HAP-1 (cell line): ENCODE measurements around the gene ZFYVE19.
A peak's percentile ranks its signal among the peaks of the same experiment; 100 is the strongest.

ENCODE experiments used
- DNase-seq, 2 experiments: peaks; one replicate each; pipeline ENCODE4 v3.0.0-alpha.2; 2016 to 2020; ENCODE audit warnings: low spot score in 2 of 2
- H3K27me3 ChIP-seq: fragments of 250-450 bp; sonication (Bioruptor Pico); 2 replicates; pipeline ENCODE4 v1.5.1; 2020; ENCODE audit warnings: low read depth, mild to moderate bottlenecking, moderate library complexity
- H3K36me3 ChIP-seq: fragments of 250-450 bp; sonication (Bioruptor Pico); replicated peaks from 2 replicates; pipeline ENCODE4 v1.5.1; 2020; ENCODE audit warnings: mild to moderate bottlenecking
- H3K4me1 ChIP-seq: fragments of 250-450 bp; sonication (Bioruptor Pico); 2 replicates; pipeline ENCODE4 v1.5.1; 2020; ENCODE audit warnings: mild to moderate bottlenecking
- H3K4me3 ChIP-seq: fragments of 250-450 bp; sonication (Bioruptor Pico); 2 replicates; pipeline ENCODE4 v1.5.1; 2020; ENCODE audit warnings: mild to moderate bottlenecking, moderate library complexity
- H3K9me3 ChIP-seq: fragments of 250-450 bp; sonication (Bioruptor Pico); 2 replicates; pipeline ENCODE4 v1.5.1; 2020; ENCODE audit warnings: mild to moderate bottlenecking, moderate library complexity
- in situ Hi-C: fragments of 300-500 bp; cut with MboI; formaldehyde crosslinking; loops from 3 replicates; pipeline ENCODE4 v1.14.3; 2020; ENCODE audit warnings: low sequenced_read_pairs, inconsistent platforms, mixed read lengths

ZFYVE19 gene

GRCh38 chr15:40769274-40770146 is 37.4 kb upstream of the ZFYVE19 start, which contains the start of gene C15orf62:
C15orf62 (plus strand) TSS chr15:40769980; CDS start chr15:40770496, 516 bp downstream.
- Histone ChIP-seq H3K36me3 (peaks cover 15% of the 10 kb centered on the region), H3K9me3 (no peaks in the 10 kb centered on the region), H3K27me3 (no peaks in the 10 kb centered on the region), H3K4me3 (no peak within 1 kb of the TSS), H3K4me1 (peaks cover 13% of the 10 kb centered on the region)
- peak in 1 of 2 experiments; percentile 48 for DNase-seq
- in situ Hi-C loops: no loop called here

- peaks cover 22% of the 10 kb centered on the region for H3K36me3 ChIP-seq
- in situ Hi-C loops: no loop called here
- no peak overlapping the region for H3K4me3 ChIP-seq
- DNase-seq: no peak
- H3K27me3 ChIP-seq: no peaks in the 10 kb centered on the region
- H3K9me3 ChIP-seq: no peaks in the 10 kb centered on the region
- H3K4me1 ChIP-seq: peaks cover 7% of the 10 kb centered on the region
Measured at GRCh38 chr15:40770147-40770721, 36.7 kb upstream of the ZFYVE19 start.

GRCh38 chr15:40771242-40771641 is 35.6 kb upstream of the ZFYVE19 start:
- Histone ChIP-seq H3K4me3 (no peak overlapping the region), H3K36me3 (peaks cover 31% of the 10 kb centered on the region), H3K4me1 (no peaks in the 10 kb centered on the region), H3K9me3 (no peaks in the 10 kb centered on the region), H3K27me3 (no peaks in the 10 kb centered on the region)
- DNase-seq: no peak
- in situ Hi-C loops: no loop called here

DNA sequence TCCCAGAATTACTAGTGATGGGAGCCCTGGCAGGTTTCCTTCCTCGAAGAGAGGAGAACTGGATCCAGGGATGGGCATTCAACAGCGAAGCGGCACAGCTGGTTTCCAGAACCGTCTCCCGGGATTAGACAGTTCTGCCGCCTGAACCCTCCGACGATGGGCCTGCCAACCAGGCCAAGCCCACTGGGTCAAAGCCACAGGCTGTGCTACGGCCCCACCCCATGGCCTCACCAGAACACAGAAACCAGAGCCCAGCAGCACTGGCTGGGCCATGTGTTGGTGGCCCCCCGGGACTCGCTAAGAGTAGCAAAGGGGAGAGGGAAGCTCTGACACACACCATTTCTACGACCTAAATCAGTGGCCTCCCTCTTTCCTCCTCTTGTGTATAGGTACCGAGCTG is 34.9 kb upstream of the ZFYVE19 start:
- peaks cover 38% of the 10 kb centered on the region for H3K36me3 ChIP-seq
- in situ Hi-C loops: no loop called here
- H3K4me1 ChIP-seq: no peaks in the 10 kb centered on the region
- H3K9me3 ChIP-seq: no peaks in the 10 kb centered on the region
- H3K27me3 ChIP-seq: no peaks in the 10 kb centered on the region
- DNase-seq: no peak
- no peak overlapping the region for H3K4me3 ChIP-seq

GRCh38 chr15:40773496-40773895 is 33.4 kb upstream of the ZFYVE19 start:
- no peaks in the 10 kb centered on the region for H3K4me1 ChIP-seq
- DNase-seq: no peak
- H3K9me3 ChIP-seq: no peaks in the 10 kb centered on the region
- H3K27me3 ChIP-seq: no peaks in the 10 kb centered on the region
- peaks cover 42% of the 10 kb centered on the region for H3K36me3 ChIP-seq
- H3K4me3 ChIP-seq: no peak overlapping the region
- in situ Hi-C loops: no loop called here

DNA sequence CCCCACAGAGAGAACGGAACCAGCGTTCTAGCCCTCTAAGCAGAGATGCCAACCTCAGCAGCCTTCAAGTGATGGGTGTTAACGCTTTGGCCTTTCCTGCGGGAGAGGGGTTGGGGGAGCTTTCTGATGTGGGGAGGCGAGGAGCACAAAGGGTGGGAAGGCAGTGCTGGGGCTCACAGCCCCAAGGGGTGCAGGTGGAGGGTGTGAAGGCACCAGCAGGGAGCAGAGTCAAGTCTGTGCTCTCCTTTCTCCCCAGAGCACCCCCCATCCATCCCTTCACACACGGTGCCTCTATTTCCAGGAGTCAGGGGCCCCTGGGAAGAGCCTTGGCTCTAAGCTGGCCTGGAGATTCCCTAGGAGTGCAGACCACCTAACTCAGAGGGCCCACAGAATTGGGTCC is 33.0 kb upstream of the ZFYVE19 start:
- Histone ChIP-seq H3K36me3 (peaks cover 43% of the 10 kb centered on the region), H3K27me3 (no peaks in the 10 kb centered on the region), H3K4me1 (no peaks in the 10 kb centered on the region), H3K4me3 (no peak overlapping the region), H3K9me3 (no peaks in the 10 kb centered on the region)
- in situ Hi-C loops: no loop called here
- DNase-seq: no peak

GRCh38 chr15:40775007-40775406 is 31.9 kb upstream of the ZFYVE19 start:
- no peaks in the 10 kb centered on the region for H3K9me3 ChIP-seq
- H3K4me3 ChIP-seq: no peak overlapping the region
- peaks cover 45% of the 10 kb centered on the region for H3K36me3 ChIP-seq
- in situ Hi-C loops: no loop called here
- DNase-seq: no peak
- H3K27me3 ChIP-seq: no peaks in the 10 kb centered on the region
- no peaks in the 10 kb centered on the region for H3K4me1 ChIP-seq

GRCh38 chr15:40775740-40776536 is 31.0 kb upstream of the ZFYVE19 start:
- no peaks in the 10 kb centered on the region for H3K9me3 ChIP-seq
- no peak for DNase-seq
- in situ Hi-C loops: no loop called here
- no peak overlapping the region for H3K4me3 ChIP-seq
- H3K27me3 ChIP-seq: no peaks in the 10 kb centered on the region
- no peaks in the 10 kb centered on the region for H3K4me1 ChIP-seq
- peaks cover 45% of the 10 kb centered on the region for H3K36me3 ChIP-seq

- in situ Hi-C loops: no loop called here
- no peaks in the 10 kb centered on the region for H3K4me1 ChIP-seq
- no peak overlapping the region for H3K4me3 ChIP-seq
- DNase-seq: no peak
- no peaks in the 10 kb centered on the region for H3K27me3 ChIP-seq
- peaks cover 45% of the 10 kb centered on the region for H3K36me3 ChIP-seq
- no peaks in the 10 kb centered on the region for H3K9me3 ChIP-seq
Measured at GRCh38 chr15:40776537-40777141, 30.2 kb upstream of the ZFYVE19 start.

- DNase-seq: peak; percentile 29 to 74
- Histone ChIP-seq H3K4me1 (no peaks in the 10 kb centered on the region), H3K36me3 (peaks cover 13% of the 10 kb centered on the region), H3K9me3 (no peaks in the 10 kb centered on the region), H3K27me3 (no peaks in the 10 kb centered on the region), H3K4me3 (no peak overlapping the region)
- in situ Hi-C loops: no loop called here
Measured at GRCh38 chr15:40782609-40783227, 24.2 kb upstream of the ZFYVE19 start.

DNA sequence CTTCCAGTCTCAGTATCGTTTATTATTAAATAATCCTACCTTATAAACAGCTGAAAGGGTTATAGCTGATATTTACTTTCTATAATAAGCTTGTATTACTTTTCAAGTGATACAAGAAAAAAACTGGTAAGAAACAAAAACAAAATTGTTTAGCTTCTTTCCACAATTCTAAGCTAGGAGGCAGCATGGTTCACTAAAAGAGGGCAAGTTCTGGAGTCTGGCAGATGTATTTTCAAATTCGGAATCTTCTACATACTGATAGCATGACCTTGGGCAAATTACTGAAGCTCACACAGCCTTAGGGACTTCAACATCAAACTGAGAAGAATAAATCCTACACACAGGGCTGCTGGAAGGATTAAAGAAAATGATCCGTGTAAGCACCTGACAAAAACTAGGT is 21.7 kb upstream of the ZFYVE19 start:
- no peaks in the 10 kb centered on the region for H3K4me1 ChIP-seq
- no peaks in the 10 kb centered on the region for H3K9me3 ChIP-seq
- in situ Hi-C loops: no loop called here
- no peaks in the 10 kb centered on the region for H3K36me3 ChIP-seq
- no peaks in the 10 kb centered on the region for H3K27me3 ChIP-seq
- no peak for DNase-seq
- no peak overlapping the region for H3K4me3 ChIP-seq

GRCh38 chr15:40785814-40786213 is 21.1 kb upstream of the ZFYVE19 start:
- no peak for DNase-seq
- peaks cover 4% of the 10 kb centered on the region; the same call in 1 of the 2 replicates for H3K36me3 ChIP-seq
- H3K4me1 ChIP-seq: no peaks in the 10 kb centered on the region
- in situ Hi-C loops: no loop called here
- no peaks in the 10 kb centered on the region for H3K9me3 ChIP-seq
- H3K27me3 ChIP-seq: no peaks in the 10 kb centered on the region
- no peak overlapping the region for H3K4me3 ChIP-seq

GRCh38 chr15:40787344-40787841 is 19.5 kb upstream of the ZFYVE19 start:
- no peaks in the 10 kb centered on the region for H3K27me3 ChIP-seq

More at GRCh38 chr15:40787344-40787841, 19.5 kb upstream of the ZFYVE19 start:
- Histone ChIP-seq H3K9me3 (no peaks in the 10 kb centered on the region), H3K4me1 (no peaks in the 10 kb centered on the region), H3K4me3 (no peak overlapping the region), H3K36me3 (peaks cover 4% of the 10 kb centered on the region; the same call in 1 of the 2 replicates)
- in situ Hi-C loops: no loop called here
- no peak for DNase-seq
